Endothelial cell (in vitro differentiated cells): ENCODE measurements around the gene SLC23A3. TPM values are rescaled to one million over a fixed set of nuclear protein-coding genes. Genes with fewer than 3 reads are reported as not detected.

Experiments used
- DNase-seq: peaks from one replicate; pipeline ENCODE4 v3.0.0; 2021; ENCODE audit warnings: low spot score
- H3K27ac Mint-ChIP-seq: one replicate; pipeline ENCODE4 v1.8.0; 2021; ENCODE audit warnings: mixed read lengths, inconsistent platforms; ENCODE audit not compliant: unreplicated experiment
- H3K27me3 Mint-ChIP-seq: one replicate; pipeline ENCODE4 v1.8.0; 2021; ENCODE audit warnings: mild to moderate bottlenecking, moderate library complexity, mixed read lengths, inconsistent platforms; ENCODE audit not compliant: unreplicated experiment
- H3K36me3 Mint-ChIP-seq: one replicate; pipeline ENCODE4 v1.8.0; 2021; ENCODE audit warnings: mild to moderate bottlenecking, low read depth, mixed read lengths, inconsistent platforms; ENCODE audit not compliant: unreplicated experiment
- H3K4me1 Mint-ChIP-seq: one replicate; pipeline ENCODE4 v1.8.0; 2021; ENCODE audit warnings: mild to moderate bottlenecking, mixed read lengths, inconsistent platforms; ENCODE audit not compliant: unreplicated experiment
- H3K4me3 Mint-ChIP-seq: one replicate; pipeline ENCODE4 v1.8.0; 2021; ENCODE audit warnings: mild to moderate bottlenecking, mixed read lengths, inconsistent platforms; ENCODE audit not compliant: unreplicated experiment
- H3K9me3 Mint-ChIP-seq: one replicate; pipeline ENCODE4 v1.8.0; 2021; ENCODE audit warnings: mixed read lengths, inconsistent platforms; ENCODE audit not compliant: unreplicated experiment
- total RNA-seq: library from RNA; stranded (reverse); fragmentation: NEBNext Ultra II Directional; extraction: Animal tissue kit (Norgen Biotek cat#: 25700); gene quantifications from one replicate; pipeline ENCODE4 v1.2.1, GENCODE V29; 2021; ENCODE audit not compliant: unreplicated experiment
- TF ChIP-seq, protein P1 (sequence below): fragments of 200-600 bp; sonication (generic); IDR thresholded peaks from one replicate; pipeline ENCODE4 v1.5.0; 2021; ENCODE audit warnings: antibody characterized with exemption; ENCODE audit not compliant: unreplicated experiment

The SLC23A3 gene
- total RNA-seq, 1 donor from 2014 or later: 1.7 TPM

DNA sequence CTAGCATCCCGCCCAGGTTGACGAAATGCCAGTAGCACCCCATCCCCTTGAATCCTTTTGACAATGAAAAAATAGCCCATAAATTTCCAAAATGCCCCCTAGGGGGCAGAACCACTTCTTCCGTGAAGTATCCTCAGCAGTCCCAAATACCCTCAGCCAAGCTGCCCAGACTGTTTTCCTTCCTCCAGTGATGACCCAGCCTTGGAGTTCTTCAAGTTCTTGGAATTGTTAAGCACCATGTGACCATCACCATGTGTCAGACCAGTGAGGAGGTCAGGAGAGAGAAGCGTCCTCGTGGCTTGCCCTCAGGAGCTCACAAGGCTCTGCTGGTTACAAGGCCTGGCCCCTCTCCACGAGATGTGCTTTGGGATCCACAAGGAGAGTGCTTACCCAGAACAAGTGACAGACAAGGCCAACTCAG is 1.4 kb upstream of the SLC23A3 start:
- Mint-ChIP-seq H3K9me3 (no peaks in the 10 kb centered on the region), H3K27me3 (peaks cover 16% of the 10 kb centered on the region), H3K27ac (peak overlapping the region; percentile 67), H3K4me3 (peak overlapping the region; percentile 31), H3K4me1 (peaks cover 30% of the 10 kb centered on the region), H3K36me3 (peaks cover 30% of the 10 kb centered on the region)
- TF ChIP-seq, protein P1, sequence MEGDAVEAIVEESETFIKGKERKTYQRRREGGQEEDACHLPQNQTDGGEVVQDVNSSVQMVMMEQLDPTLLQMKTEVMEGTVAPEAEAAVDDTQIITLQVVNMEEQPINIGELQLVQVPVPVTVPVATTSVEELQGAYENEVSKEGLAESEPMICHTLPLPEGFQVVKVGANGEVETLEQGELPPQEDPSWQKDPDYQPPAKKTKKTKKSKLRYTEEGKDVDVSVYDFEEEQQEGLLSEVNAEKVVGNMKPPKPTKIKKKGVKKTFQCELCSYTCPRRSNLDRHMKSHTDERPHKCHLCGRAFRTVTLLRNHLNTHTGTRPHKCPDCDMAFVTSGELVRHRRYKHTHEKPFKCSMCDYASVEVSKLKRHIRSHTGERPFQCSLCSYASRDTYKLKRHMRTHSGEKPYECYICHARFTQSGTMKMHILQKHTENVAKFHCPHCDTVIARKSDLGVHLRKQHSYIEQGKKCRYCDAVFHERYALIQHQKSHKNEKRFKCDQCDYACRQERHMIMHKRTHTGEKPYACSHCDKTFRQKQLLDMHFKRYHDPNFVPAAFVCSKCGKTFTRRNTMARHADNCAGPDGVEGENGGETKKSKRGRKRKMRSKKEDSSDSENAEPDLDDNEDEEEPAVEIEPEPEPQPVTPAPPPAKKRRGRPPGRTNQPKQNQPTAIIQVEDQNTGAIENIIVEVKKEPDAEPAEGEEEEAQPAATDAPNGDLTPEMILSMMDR: peak; percentile 88
- peak; percentile 63 for DNase-seq

DNA sequence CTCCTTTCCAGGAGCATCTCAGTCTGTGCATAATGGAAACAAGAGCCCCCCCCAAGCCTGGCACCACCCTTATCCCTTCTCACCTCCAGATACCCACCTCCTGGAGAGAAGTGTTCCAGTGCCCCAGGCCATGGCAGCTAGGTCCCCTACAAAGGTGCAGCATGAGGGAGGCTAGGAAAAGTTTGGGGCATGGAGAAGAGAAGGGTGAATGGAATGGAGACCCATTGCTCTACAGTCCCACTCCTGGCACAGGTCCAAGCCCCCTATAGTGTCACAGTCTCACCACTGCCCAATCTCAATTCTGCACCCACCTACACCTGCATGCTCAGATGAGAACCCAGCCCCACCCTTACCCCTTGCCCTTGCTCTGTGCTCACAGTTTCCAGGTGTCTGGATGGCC is 897 bp downstream of the SLC23A3 start:
- no peak overlapping the region for H3K4me3 Mint-ChIP-seq
- H3K9me3 Mint-ChIP-seq: no peaks in the 10 kb centered on the region
- H3K27ac Mint-ChIP-seq: no peak overlapping the region
- peaks cover 14% of the 10 kb centered on the region for H3K36me3 Mint-ChIP-seq
- peaks cover 12% of the 10 kb centered on the region for H3K27me3 Mint-ChIP-seq
- TF ChIP-seq, protein P1: no peak
- H3K4me1 Mint-ChIP-seq: peaks cover 9% of the 10 kb centered on the region
- no peak for DNase-seq

GRCh38 chr2:219168526-219168925 is 1.3 kb downstream of the SLC23A3 start:
- DNase-seq: no peak
- TF ChIP-seq, protein P1: no peak
- Mint-ChIP-seq H3K27ac (no peak overlapping the region), H3K27me3 (peaks cover 11% of the 10 kb centered on the region), H3K4me3 (peak overlapping the region; percentile 49), H3K9me3 (no peaks in the 10 kb centered on the region), H3K4me1 (peaks cover 9% of the 10 kb centered on the region), H3K36me3 (peaks cover 13% of the 10 kb centered on the region)

DNA sequence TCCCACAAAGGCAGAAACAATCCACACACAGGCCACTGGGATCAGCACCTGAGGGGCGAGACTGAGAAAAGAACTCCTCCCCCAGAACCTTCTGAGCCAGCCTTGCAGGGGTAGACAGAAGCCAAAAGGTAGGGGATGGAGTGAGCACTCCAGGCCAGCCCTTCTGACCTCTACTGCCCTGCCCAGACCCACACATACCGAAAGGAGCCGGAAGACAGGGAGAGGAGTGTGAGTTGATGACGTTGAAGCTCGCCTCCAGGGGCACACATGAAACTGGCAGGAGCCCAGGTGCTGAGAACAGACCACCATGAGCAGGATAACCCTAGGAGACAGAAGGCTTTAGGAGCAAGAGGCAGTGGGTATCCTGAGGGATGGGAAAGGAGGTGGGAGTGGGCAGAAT is 1.8 kb downstream of the SLC23A3 start:
- peaks cover 13% of the 10 kb centered on the region for H3K36me3 Mint-ChIP-seq
- H3K4me1 Mint-ChIP-seq: peaks cover 9% of the 10 kb centered on the region
- no peaks in the 10 kb centered on the region for H3K9me3 Mint-ChIP-seq
- no peak for DNase-seq
- peak overlapping the region; percentile 49 for H3K4me3 Mint-ChIP-seq
- peaks cover 11% of the 10 kb centered on the region for H3K27me3 Mint-ChIP-seq
- H3K27ac Mint-ChIP-seq: no peak overlapping the region
- TF ChIP-seq, protein P1: no peak

DNA sequence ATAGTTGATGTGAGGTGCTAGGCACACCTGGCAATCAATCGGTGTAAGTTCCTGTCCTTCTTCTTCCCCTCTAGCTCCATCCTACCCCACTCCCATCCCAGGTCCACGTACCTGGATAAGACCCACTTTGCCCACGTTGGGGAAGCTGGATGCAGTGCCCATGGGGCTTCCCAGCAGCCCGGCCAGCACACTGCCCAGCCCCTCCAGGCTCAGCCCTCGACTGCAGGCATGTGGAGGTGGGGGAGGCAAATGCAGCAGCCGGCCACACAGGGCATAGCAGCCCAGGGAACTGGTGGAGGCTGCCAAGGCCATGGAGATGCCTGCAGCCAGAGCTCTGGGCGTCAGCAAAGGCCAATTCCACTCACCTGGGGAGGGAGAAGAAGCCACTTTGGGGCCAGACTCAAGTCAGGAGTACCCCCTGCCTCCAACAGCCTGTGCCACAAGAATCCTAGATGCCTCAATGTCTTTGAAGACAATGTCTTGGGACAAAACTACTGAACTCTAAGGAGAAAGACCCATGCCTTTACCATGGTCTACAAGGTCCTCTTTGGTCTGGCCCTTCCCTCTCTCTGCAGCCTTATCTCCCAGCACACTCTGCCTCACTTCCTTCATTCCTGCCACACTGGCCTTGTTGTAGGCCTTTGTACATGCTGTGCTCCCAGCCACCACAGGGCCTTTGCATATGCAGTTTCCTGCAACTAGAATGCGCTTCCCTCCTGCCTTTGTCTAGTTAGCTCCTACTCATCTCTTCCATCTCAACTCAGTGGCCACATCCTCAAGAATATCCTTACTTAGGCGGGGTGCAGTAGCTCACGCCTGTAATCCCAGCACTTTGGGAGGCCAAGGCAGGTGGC is 4.5 kb downstream of the SLC23A3 start:
- peaks cover 9% of the 10 kb centered on the region for H3K27me3 Mint-ChIP-seq
- H3K27ac Mint-ChIP-seq: no peak overlapping the region
- no peak for DNase-seq
- TF ChIP-seq, protein P1: no peak
- H3K36me3 Mint-ChIP-seq: peaks cover 6% of the 10 kb centered on the region
- no peak overlapping the region for H3K4me3 Mint-ChIP-seq
- peaks cover 8% of the 10 kb centered on the region for H3K4me1 Mint-ChIP-seq
- H3K9me3 Mint-ChIP-seq: no peaks in the 10 kb centered on the region
